Breast epithelium (tissue), 3 donors: ENCODE results near the gene ARHGAP25.

Source experiments
- POLR2A ChIP-seq: fragments of 450-650 bp; IDR thresholded peaks from one replicate; pipeline ENCODE4 v1.6.1; 2016; ENCODE audit warnings: antibody characterized with exemption, mild to moderate bottlenecking, moderate library complexity
- POLR2AphosphoS5 ChIP-seq, 3 donors: sonication (generic); formaldehyde crosslinking; IDR thresholded peaks; one replicate each; pipeline ENCODE4 v1.6.1; 2017; ENCODE audit warnings: antibody characterized with exemption in 3 of 3
- TF ChIP-seq, protein P1 (sequence below), 3 donors: fragments of 450-650 bp; IDR thresholded peaks; one replicate each; pipeline ENCODE4 v1.5.1; 2016 to 2017; ENCODE audit warnings: antibody characterized with exemption in 3 of 3, mild to moderate bottlenecking in 3 of 3, moderate library complexity in 3 of 3

DNA sequence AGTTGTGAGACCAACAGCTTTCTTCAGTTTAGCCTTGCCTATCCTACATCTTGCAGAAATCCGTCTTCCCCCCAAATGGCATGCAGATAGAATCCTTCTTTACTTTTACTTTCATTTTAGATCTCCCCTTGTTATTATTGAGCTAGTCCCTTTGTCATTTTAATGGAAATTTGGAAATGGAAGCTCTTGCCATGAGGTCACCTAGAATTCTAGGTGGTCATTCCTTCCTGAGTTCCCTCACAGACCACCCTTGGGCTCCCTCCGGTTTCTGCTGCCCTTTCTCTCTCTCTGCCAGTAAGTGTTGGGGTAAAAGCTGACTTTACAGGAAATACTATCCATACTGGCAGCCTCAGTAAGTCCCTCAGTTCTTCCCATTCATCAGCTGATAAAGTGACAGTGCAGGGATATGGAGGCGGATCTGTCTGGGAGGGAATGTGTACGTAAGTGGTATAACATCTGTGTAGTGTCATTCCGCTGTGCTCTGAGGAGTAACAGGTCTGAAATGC is 30.2 kb downstream of the ARHGAP25 start:
- TF ChIP-seq POLR2A (no peak), POLR2AphosphoS5 (IDR thresholded peaks at IDR 0.05) (no peak)
- TF ChIP-seq, protein P1, sequence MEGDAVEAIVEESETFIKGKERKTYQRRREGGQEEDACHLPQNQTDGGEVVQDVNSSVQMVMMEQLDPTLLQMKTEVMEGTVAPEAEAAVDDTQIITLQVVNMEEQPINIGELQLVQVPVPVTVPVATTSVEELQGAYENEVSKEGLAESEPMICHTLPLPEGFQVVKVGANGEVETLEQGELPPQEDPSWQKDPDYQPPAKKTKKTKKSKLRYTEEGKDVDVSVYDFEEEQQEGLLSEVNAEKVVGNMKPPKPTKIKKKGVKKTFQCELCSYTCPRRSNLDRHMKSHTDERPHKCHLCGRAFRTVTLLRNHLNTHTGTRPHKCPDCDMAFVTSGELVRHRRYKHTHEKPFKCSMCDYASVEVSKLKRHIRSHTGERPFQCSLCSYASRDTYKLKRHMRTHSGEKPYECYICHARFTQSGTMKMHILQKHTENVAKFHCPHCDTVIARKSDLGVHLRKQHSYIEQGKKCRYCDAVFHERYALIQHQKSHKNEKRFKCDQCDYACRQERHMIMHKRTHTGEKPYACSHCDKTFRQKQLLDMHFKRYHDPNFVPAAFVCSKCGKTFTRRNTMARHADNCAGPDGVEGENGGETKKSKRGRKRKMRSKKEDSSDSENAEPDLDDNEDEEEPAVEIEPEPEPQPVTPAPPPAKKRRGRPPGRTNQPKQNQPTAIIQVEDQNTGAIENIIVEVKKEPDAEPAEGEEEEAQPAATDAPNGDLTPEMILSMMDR (IDR thresholded peaks at IDR 0.05) = no peak
